HG02759 (cell line): ENCODE measurements around the gene MMS22L.

Source experiments
- ATAC-seq: cut with Tn5 transposase; IDR thresholded peaks from one replicate; pipeline ENCODE4 v1.9.1; 2021; ENCODE audit warnings: mild to moderate bottlenecking, moderate library complexity; ENCODE audit not compliant: unreplicated experiment

The MMS22L gene

DNA sequence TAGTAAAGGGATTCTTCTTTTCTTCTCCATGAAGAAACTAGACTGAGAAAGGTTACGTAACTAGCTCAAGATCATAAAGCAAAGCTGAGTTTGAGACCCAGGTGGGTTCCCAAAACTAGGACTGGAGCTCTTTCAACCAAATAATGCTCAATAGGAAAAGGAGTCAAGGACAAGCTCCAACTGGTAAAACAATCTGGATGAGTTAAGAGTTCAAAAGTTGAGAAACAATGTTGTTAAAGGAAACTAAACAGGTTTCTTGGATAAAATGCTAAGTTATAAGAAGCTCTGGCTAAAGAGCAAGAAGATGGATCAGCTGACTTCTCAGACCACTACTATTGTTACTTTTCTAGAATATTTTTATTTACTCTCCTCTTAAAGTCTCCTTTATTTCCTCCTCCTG, 137.3 kb downstream of the MMS22L start:
- no peak for ATAC-seq

GRCh38 chr6:97141756-97142155, 141.3 kb downstream of the MMS22L start:
- ATAC-seq: no peak

DNA sequence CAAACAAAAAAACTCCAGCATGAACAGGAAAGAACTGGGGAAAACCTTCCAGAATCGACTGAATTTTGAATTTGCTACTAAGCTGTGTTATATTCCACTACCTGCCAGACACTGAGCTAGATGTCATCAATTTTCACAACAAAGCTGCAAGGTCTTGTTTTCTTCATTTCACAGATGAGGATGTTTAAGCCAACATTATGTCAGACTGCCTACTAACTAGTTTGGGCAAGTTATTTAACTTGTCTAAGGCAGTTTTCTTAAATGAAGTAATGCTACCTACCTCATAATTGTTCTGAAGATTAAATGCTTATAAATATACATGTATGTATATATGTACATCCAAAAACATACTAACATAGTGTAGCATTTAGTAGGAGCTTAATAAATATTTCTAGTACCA, 144.4 kb downstream of the MMS22L start:
- ATAC-seq: no peak

GRCh38 chr6:97136626-97137358, 146.2 kb downstream of the MMS22L start:
- no peak for ATAC-seq

GRCh38 chr6:97133067-97133466, 149.9 kb downstream of the MMS22L start:
- ATAC-seq: no peak

DNA sequence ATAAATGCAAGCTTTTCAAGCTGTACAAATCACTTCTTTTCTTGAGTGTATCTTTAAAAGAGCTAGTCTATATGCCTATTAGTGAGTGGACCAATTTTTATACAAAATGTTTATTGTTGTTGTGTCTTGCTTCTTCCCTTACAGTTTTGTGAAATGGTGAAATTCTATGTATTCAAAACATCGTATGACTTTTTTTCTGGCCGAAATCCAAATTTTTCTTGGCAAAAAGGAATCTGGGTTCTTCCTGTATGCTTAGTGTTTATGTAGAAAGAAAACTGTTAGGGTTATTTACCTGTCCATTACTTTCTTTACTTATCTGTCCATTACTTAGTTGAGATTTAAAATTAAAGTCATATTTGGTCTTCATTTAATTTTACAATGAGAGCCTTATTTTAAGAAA, 153.9 kb downstream of the MMS22L start:
- ATAC-seq: no peak

GRCh38 chr6:97128507-97128906, 154.5 kb downstream of the MMS22L start:
- ATAC-seq: no peak

DNA sequence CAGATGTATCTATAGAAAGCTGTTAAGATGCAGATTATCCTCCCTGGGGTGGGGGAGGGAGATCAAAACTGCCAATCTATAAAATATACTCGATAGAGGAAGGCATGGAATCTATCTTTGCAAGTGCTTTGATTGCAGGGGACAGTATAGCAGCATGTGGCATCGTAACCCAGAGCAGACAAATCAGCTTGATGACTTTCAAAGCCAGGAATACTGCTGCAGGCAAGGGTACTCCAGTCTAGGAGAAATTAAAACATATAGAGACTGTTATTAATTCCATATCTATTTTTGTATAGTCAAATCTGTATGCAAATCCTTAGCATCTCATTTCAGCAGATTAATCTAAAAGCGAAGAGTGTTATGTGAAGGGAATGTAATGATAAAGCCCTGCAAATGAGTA, 159.4 kb downstream of the MMS22L start:
- ATAC-seq: no peak

GRCh38 chr6:97123112-97123511, 159.9 kb downstream of the MMS22L start:
- ATAC-seq: no peak

DNA sequence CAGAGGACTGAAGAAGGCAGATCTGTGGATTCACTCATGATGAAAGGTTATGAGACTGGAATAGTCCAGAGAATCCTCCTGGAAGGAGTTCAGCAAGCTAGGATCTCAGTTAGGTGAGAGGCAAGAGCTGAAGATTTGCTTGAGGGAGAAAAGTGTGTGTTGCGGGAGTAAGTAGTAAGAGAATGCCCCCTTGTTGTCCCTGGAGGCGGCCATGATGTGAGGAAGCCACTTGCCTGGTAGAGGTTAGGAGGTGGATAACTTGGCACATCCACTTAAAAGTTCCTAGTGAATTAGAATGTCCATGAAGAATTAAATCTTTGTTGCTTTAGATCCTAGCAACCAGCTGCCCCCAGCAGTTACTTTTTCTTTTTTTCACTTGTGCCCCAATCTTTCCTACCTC, 162.5 kb downstream of the MMS22L start:
- no peak for ATAC-seq

DNA sequence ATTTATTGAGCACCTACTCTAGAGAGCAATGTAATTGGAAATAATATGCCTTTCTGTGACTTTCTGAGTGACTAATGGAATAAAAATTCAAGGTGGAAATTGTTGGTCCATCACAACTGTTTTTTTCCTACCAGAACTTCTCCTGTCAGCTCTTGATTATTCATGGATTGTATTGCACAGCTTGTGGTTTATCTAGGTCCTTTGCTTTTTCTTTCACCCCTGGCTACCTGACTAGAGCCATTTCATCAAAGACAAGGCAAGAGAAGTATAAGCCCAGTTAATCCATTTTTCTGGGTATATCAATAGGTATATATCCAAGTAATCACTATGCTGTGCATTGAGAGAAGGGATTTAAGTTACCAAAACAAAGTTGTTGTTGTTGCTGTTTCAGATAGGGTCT, 168.4 kb downstream of the MMS22L start:
- ATAC-seq: no peak

- no peak for ATAC-seq
These were observed 169.8 kb downstream of the MMS22L start for GRCh38 chr6:97113170-97113569.

- no peak for ATAC-seq
These were observed 171.8 kb downstream of the MMS22L start for GRCh38 chr6:97111243-97111642.

- no peak for ATAC-seq
These were observed 172.4 kb downstream of the MMS22L start for GRCh38 chr6:97110626-97111025.

GRCh38 chr6:97110149-97110548, 172.9 kb downstream of the MMS22L start:
- ATAC-seq: no peak

DNA sequence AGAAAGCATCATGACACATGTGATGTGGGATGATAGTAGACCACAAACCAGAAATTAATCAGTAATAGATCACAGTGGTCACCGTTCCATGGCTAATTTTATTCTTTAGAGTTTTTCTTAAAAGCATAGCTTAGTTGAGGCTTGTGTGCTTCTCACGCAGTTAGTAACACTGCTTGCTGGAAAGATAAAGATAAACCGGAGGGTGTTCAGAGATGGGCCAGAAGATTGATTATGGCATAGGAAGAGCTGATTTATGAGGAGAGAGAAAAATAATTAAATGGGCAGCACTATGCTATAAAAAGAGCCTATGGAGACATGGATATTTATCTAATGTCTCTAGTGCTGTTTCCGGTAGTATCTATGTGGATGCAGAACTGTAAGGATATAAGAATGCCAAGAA, 173.6 kb downstream of the MMS22L start:
- no peak for ATAC-seq

GRCh38 chr6:97102145-97102790, 180.7 kb downstream of the MMS22L start:
- no peak for ATAC-seq

- ATAC-seq: no peak
These were observed 182.3 kb downstream of the MMS22L start for GRCh38 chr6:97100696-97101095.

DNA sequence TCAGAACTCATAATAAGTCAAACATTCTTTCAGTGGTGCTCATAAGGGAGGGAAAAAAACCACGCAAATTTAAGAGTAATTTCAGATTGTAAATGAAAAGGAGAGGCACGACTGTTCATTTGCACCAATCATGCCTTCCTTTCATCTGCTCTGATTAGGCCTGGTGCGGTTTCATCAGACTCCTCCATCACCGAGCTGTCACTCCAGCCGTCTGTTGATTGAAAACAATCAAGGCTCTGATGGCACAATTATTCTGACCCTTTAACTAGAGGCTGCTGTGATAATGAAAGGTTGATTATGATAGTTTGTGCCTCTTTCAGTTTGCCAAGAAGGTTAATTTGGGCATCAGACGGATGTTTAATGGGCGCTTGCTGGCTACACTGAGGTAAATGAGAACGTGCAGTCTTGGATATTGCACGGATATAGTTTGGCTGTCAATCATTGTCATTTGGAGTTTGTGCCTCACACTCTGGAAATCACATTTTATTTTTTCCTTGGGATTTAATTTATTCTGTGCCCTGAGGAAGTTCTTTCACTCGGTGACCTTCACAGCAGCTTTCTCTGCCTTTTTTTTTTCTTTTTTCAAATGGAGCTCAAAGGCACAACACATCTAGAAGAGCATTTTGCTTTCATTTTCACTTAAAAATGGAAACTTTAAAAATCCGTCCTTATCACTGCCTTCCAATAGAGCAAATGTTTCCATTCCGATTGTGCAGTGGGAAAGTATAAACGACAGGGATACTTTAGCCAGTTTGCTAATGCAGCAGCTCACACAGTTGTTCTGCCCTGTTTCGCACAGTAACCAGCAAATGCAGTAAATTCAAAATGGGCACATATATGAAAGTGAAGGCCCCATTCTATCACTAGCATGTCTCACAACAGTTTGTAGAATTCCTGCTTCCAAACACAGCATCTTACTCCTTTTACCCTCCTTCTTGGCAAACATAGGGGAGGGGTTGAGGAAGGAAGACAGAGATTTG, 185.7 kb downstream of the MMS22L start:
- ATAC-seq: no peak

DNA sequence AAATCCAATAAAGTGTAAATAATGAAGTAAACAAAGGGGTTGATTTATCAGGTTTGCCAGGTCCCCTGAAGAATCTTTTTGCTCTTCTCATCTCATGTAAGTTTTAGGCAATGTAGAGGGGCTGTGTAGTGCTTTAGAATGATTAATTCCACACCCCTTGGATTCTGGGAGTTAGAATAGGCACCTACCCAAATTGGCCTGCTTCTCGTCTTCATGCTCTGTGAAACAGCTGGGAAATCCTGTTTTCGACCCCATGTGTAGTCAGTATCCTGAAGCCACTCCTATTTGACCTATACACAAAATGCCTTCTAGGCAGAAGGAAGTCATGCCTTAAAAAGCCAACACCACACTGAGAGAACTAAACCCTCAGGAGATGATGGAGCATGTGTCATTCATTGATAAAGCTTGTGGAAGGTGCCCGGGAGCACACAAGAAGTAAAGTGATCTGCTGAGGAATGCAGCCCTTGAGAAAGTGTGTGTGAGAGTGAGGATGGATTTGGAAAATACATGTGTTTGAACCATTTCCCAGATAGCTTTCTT, 187.6 kb downstream of the MMS22L start:
- no peak for ATAC-seq

GRCh38 chr6:97094376-97094775, 188.6 kb downstream of the MMS22L start:
- no peak for ATAC-seq
